HTERT RPE-1 (cell line): ENCODE results near the gene OR51L1.

ENCODE experiments used
- in situ Hi-C: fragments of 300-500 bp; cut with MboI; formaldehyde crosslinking; loops from 4 replicates; pipeline ENCODE4 v1.14.3; 2020; ENCODE audit warnings: low sequenced_read_pairs

OR51L1 gene

DNA sequence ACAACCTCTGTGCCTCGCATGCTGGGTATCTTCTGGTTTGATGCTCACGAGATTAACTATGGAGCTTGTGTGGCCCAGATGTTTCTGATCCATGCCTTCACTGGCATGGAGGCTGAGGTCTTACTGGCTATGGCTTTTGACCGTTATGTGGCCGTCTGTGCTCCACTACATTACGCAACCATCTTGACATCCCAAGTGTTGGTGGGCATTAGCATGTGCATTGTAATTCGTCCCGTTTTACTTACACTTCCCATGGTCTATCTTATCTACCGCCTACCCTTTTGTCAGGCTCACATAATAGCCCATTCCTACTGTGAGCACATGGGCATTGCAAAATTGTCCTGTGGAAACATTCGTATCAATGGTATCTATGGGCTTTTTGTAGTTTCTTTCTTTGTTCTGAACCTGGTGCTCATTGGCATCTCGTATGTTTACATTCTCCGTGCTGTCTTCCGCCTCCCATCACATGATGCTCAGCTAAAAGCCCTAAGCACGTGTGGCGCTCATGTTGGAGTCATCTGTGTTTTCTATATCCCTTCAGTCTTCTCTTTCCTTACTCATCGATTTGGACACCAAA lies 52.2 kb downstream of the OR51L1 start:
- in situ Hi-C loops: no loop called here
